DLD1 (cell line): ENCODE measurements around the gene RSPH9.

Experiments used
- in situ Hi-C: cut with HindIII; loops from 2 replicates; pipeline ENCODE4 v1.10.0; 2017; ENCODE audit warnings: low sequenced_read_pairs

The RSPH9 gene

GRCh38 chr6:43644940-43645612, at the start of gene RSPH9:
Gene RSPH9, plus strand, starts transcription at chr6:43645036. Its CDS starts 63 bp downstream, at chr6:43645099.
- in situ Hi-C loops: no loop called here

- in situ Hi-C loops: no loop called here
Observed at GRCh38 chr6:43600595-43600994, 44.2 kb upstream of the RSPH9 start.

GRCh38 chr6:43604174-43604573, 40.7 kb upstream of the RSPH9 start:
- in situ Hi-C loops: no loop called here

GRCh38 chr6:43606019-43606418, 38.8 kb upstream of the RSPH9 start:
- in situ Hi-C loops: no loop called here

- in situ Hi-C loops: no loop called here
Observed at GRCh38 chr6:43608310-43608763, 36.5 kb upstream of the RSPH9 start.

- in situ Hi-C loops: no loop called here
Observed at GRCh38 chr6:43608807-43609206, 36.0 kb upstream of the RSPH9 start.

GRCh38 chr6:43609402-43609801, 35.4 kb upstream of the RSPH9 start:
- in situ Hi-C loops: no loop called here

- in situ Hi-C loops: no loop called here
Observed at GRCh38 chr6:43610431-43610830, 34.4 kb upstream of the RSPH9 start.

GRCh38 chr6:43613721-43614395, 31.0 kb upstream of the RSPH9 start:
- in situ Hi-C loops: no loop called here

- in situ Hi-C loops: no loop called here
Observed at GRCh38 chr6:43614396-43614730, 30.5 kb upstream of the RSPH9 start.

GRCh38 chr6:43616725-43617472, 27.9 kb upstream of the RSPH9 start:
- in situ Hi-C loops: no loop called here

- in situ Hi-C loops: no loop called here
Observed at GRCh38 chr6:43621078-43621835, 23.6 kb upstream of the RSPH9 start.

GRCh38 chr6:43621836-43622180, 23.0 kb upstream of the RSPH9 start:
- in situ Hi-C loops: no loop called here

GRCh38 chr6:43622541-43622940, 22.3 kb upstream of the RSPH9 start:
- in situ Hi-C loops: no loop called here

GRCh38 chr6:43623880-43624785, 20.7 kb upstream of the RSPH9 start:
- in situ Hi-C loops: no loop called here

- in situ Hi-C loops: no loop called here
Observed at GRCh38 chr6:43624786-43625288, 20.0 kb upstream of the RSPH9 start.

- in situ Hi-C loops: no loop called here
Observed at GRCh38 chr6:43625393-43625992, 19.3 kb upstream of the RSPH9 start.

GRCh38 chr6:43627008-43627825, 17.6 kb upstream of the RSPH9 start:
- in situ Hi-C loops: no loop called here
